Activated CD4-positive, alpha-beta memory T cell treated with anti-CD3 and anti-CD28 coated beads, Interleukin-2, amount 10 ng/mL, durations not matched to agents 7 days and 5 days (primary cell): ENCODE data around the gene NPRL2. TPM values are rescaled to one million over a fixed set of nuclear protein-coding genes. Genes with fewer than 3 reads are reported as not detected.

Experiments
- CTCF ChIA-PET: fragments of 350-600 bp; sonication (Branson Sonifier 250); formaldehyde crosslinking; loops from one replicate; lab custom pipeline; 2021; ENCODE audit warnings: antibody characterized with exemption, inconsistent platforms; lab: Charles Lee
- POLR2A ChIA-PET: fragments of 350-600 bp; sonication (Branson Sonifier 250); formaldehyde crosslinking; loops from one replicate; lab custom pipeline; 2021; ENCODE audit warnings: antibody characterized with exemption; lab: Charles Lee
- DNase-seq: peaks from one replicate; pipeline ENCODE4 v3.0.0-alpha.2; 2020
- H3K27ac Mint-ChIP-seq: one replicate; pipeline ENCODE4 v1.8.0; 2021; ENCODE audit warnings: mild to moderate bottlenecking, mixed read lengths
- H3K27me3 Mint-ChIP-seq: one replicate; pipeline ENCODE4 v1.8.0; 2021; ENCODE audit warnings: mixed read lengths
- H3K36me3 Mint-ChIP-seq: one replicate; pipeline ENCODE4 v1.8.0; 2021; ENCODE audit warnings: low read depth, mixed read lengths
- H3K4me1 Mint-ChIP-seq: one replicate; pipeline ENCODE4 v1.8.0; 2021; ENCODE audit warnings: mixed read lengths
- H3K4me3 Mint-ChIP-seq: one replicate; pipeline ENCODE4 v1.8.0; 2021; ENCODE audit warnings: mild to moderate bottlenecking, mixed read lengths
- H3K9me3 Mint-ChIP-seq: one replicate; pipeline ENCODE4 v1.8.0; 2021; ENCODE audit warnings: mixed read lengths
- total RNA-seq, 2 experiments: library from RNA; stranded (reverse); gene quantifications; one replicate each; pipeline ENCODE4 v1.2.3, GENCODE V29; 2021

NPRL2 gene
- total RNA-seq, 2 experiments from 2014 or later: 48.8 to 50.1 TPM

GRCh38 chr3:50354186-50354764 lies 3.7 kb upstream of the NPRL2 start:
- no peak for DNase-seq
- Mint-ChIP-seq H3K4me1 (peaks cover 65% of the 10 kb centered on the region), H3K27me3 (no peaks in the 10 kb centered on the region), H3K9me3 (no peaks in the 10 kb centered on the region), H3K27ac (no peak overlapping the region), H3K36me3 (peaks cover 49% of the 10 kb centered on the region), H3K4me3 (no peak overlapping the region)
- CTCF ChIA-PET: interaction anchor here (0.6 to 3.0 kb wide), 3 partner anchors 13 to 155 kb away, joined by 3 to 17 read pairs (median 16); partner anchors contain the start of gene RASSF1
- POLR2A ChIA-PET: interaction anchor here (0.8 to 32.1 kb wide), 3 partner anchors 9 to 213 kb away, joined by 3 to 704 read pairs (median 4); partner anchors contain the start of genes C3orf18, HYAL2, RASSF1 and TUSC2

GRCh38 chr3:50353245-50354004 lies 2.9 kb upstream of the NPRL2 start:
- peaks cover 53% of the 10 kb centered on the region for H3K36me3 Mint-ChIP-seq
- ChIA-PET POLR2A (interaction anchor here (0.8 to 32.1 kb wide), 4 partner anchors 25 to 264 kb away, joined by 3 to 704 read pairs (median 3); partner anchors contain the start of genes C3orf18, HYAL2, RASSF1 and TUSC2), CTCF (interaction anchor here (1.3 to 7.0 kb wide), 4 partner anchors 10 to 18 kb away, joined by 3 to 31 read pairs (median 16); partner anchors contain the start of gene RASSF1)
- H3K9me3 Mint-ChIP-seq: no peaks in the 10 kb centered on the region
- no peaks in the 10 kb centered on the region for H3K27me3 Mint-ChIP-seq
- no peak overlapping the region for H3K27ac Mint-ChIP-seq
- H3K4me3 Mint-ChIP-seq: no peak overlapping the region
- DNase-seq: no peak
- peaks cover 69% of the 10 kb centered on the region for H3K4me1 Mint-ChIP-seq

GRCh38 chr3:50352781-50353180 lies 2.2 kb upstream of the NPRL2 start:
- peaks cover 69% of the 10 kb centered on the region for H3K4me1 Mint-ChIP-seq
- DNase-seq: no peak

GRCh38 chr3:50351323-50351697 lies 735 bp upstream of the NPRL2 start:
- peak overlapping the region; percentile 91 for H3K4me3 Mint-ChIP-seq
- H3K4me1 Mint-ChIP-seq: peaks cover 66% of the 10 kb centered on the region
- H3K9me3 Mint-ChIP-seq: no peaks in the 10 kb centered on the region
- peaks cover 49% of the 10 kb centered on the region for H3K36me3 Mint-ChIP-seq
- ChIA-PET CTCF (interaction anchor here (0.8 to 7.0 kb wide), 5 partner anchors 12 to 192 kb away, joined by 3 to 65 read pairs (median 31); partner anchors contain the start of genes HYAL3, NAA80 and RASSF1), POLR2A (interaction anchor here (1.1 to 32.1 kb wide), 12 partner anchors 8 to 260 kb away, joined by 3 to 704 read pairs (median 9); partner anchors contain the start of genes CISH, HEMK1, HYAL2 and HYAL3)
- H3K27me3 Mint-ChIP-seq: no peaks in the 10 kb centered on the region
- no peak for DNase-seq
- H3K27ac Mint-ChIP-seq: peak overlapping the region; percentile 93

More at GRCh38 chr3:50352781-50353180, 2.2 kb upstream of the NPRL2 start:
- ChIA-PET CTCF (interaction anchor here (0.6 to 7.0 kb wide), 7 partner anchors 10 to 203 kb away, joined by 3 to 31 read pairs (median 4); partner anchors contain the start of genes HYAL3, NAA80 and RASSF1), POLR2A (interaction anchor here (0.8 to 32.1 kb wide), 4 partner anchors 25 to 265 kb away, joined by 3 to 704 read pairs (median 4); partner anchors contain the start of genes HYAL2, RASSF1 and TUSC2)
- Mint-ChIP-seq H3K36me3 (peaks cover 53% of the 10 kb centered on the region), H3K27me3 (no peaks in the 10 kb centered on the region), H3K4me3 (no peak overlapping the region), H3K27ac (peak overlapping the region; percentile 53), H3K9me3 (no peaks in the 10 kb centered on the region)

GRCh38 chr3:50350213-50350526 lies 405 bp downstream of the NPRL2 start:
- POLR2A ChIA-PET: interaction anchor here (0.9 to 32.1 kb wide), 17 partner anchors 9 to 268 kb away, joined by 3 to 704 read pairs (median 5); partner anchors contain the start of genes CISH, HEMK1, HYAL2 and HYAL3
- no peaks in the 10 kb centered on the region for H3K27me3 Mint-ChIP-seq

GRCh38 chr3:50347187-50347813 lies 3.3 kb downstream of the NPRL2 start:
- Mint-ChIP-seq H3K27me3 (no peaks in the 10 kb centered on the region), H3K36me3 (peaks cover 30% of the 10 kb centered on the region), H3K27ac (peak overlapping the region; percentile 58), H3K4me3 (no peak overlapping the region), H3K9me3 (no peaks in the 10 kb centered on the region), H3K4me1 (peaks cover 83% of the 10 kb centered on the region)
- ChIA-PET CTCF (interaction anchor here (0.6 to 7.0 kb wide), 14 partner anchors 9 to 285 kb away, joined by 3 to 65 read pairs (median 4); partner anchors contain the start of gene RASSF1), POLR2A (interaction anchor here (0.8 to 32.1 kb wide), 7 partner anchors 10 to 265 kb away, joined by 3 to 704 read pairs (median 12); partner anchors contain the start of genes C3orf18, CISH, HYAL2 and HYAL3)
- DNase-seq: peak; percentile 83

More at GRCh38 chr3:50350213-50350526, 405 bp downstream of the NPRL2 start:
- no peak for DNase-seq
- Mint-ChIP-seq H3K4me1 (peaks cover 67% of the 10 kb centered on the region), H3K9me3 (no peaks in the 10 kb centered on the region), H3K27ac (peak overlapping the region; percentile 93), H3K4me3 (peak overlapping the region; percentile 91), H3K36me3 (peaks cover 46% of the 10 kb centered on the region)
- CTCF ChIA-PET: interaction anchor here (0.7 to 7.0 kb wide), 10 partner anchors 10 to 263 kb away, joined by 3 to 65 read pairs (median 4); partner anchors contain the start of genes CISH, RASSF1 and TMEM115

GRCh38 chr3:50345586-50346234 lies 4.9 kb downstream of the NPRL2 start, which contains the start of gene ZMYND10:
TSS of gene ZMYND10 (minus strand) at chr3:50345732. CDS start at chr3:50345579, 153 bp downstream.
- ChIA-PET CTCF (interaction anchor here (0.7 to 6.5 kb wide), 3 partner anchors 7 to 285 kb away, joined by 3 to 65 read pairs (median 4); partner anchors contain the start of genes HEMK1 and RASSF1), POLR2A (interaction anchor here (1.1 to 32.1 kb wide), 6 partner anchors 11 to 268 kb away, joined by 3 to 704 read pairs (median 6); partner anchors contain the start of genes HEMK1, HYAL2, HYAL3 and NAA80)
- Mint-ChIP-seq H3K36me3 (peaks cover 27% of the 10 kb centered on the region), H3K9me3 (no peaks in the 10 kb centered on the region), H3K27ac (peak within 1 kb of the TSS; percentile 54), H3K27me3 (no peaks in the 10 kb centered on the region), H3K4me1 (peaks cover 85% of the 10 kb centered on the region), H3K4me3 (peak within 1 kb of the TSS; percentile 62)
- DNase-seq: peak; percentile 85

- ChIA-PET POLR2A (interaction anchor here (0.7 to 32.1 kb wide), 9 partner anchors 10 to 268 kb away, joined by 3 to 704 read pairs (median 5); partner anchors contain the start of genes CISH, HEMK1, HYAL2 and HYAL3), CTCF (interaction anchor here (0.7 to 1.8 kb wide), 3 partner anchors 224 to 286 kb away, joined by 3 to 4 read pairs (median 3); partner anchors contain the start of gene HEMK1)
- H3K27me3 Mint-ChIP-seq: no peaks in the 10 kb centered on the region
- H3K4me1 Mint-ChIP-seq: peaks cover 79% of the 10 kb centered on the region
- H3K4me3 Mint-ChIP-seq: no peak overlapping the region
- H3K27ac Mint-ChIP-seq: peak overlapping the region; percentile 54
- peaks cover 24% of the 10 kb centered on the region for H3K36me3 Mint-ChIP-seq
- H3K9me3 Mint-ChIP-seq: no peaks in the 10 kb centered on the region
- no peak for DNase-seq
These were observed 5.6 kb downstream of the NPRL2 start for GRCh38 chr3:50345008-50345407.

- ChIA-PET CTCF (interaction anchor here (0.8 to 3.1 kb wide), 2 partner anchors 11 to 269 kb away, joined by 3 to 17 read pairs; partner anchors contain the start of gene CISH), POLR2A (interaction anchor here (0.7 to 32.1 kb wide), 6 partner anchors 0 to 264 kb away, joined by 3 to 704 read pairs (median 295); partner anchors contain the start of genes C3orf18, CISH, CYB561D2 and HEMK1)
- Mint-ChIP-seq H3K27ac (peak overlapping the region; percentile 94), H3K9me3 (no peaks in the 10 kb centered on the region), H3K36me3 (peaks cover 32% of the 10 kb centered on the region), H3K27me3 (no peaks in the 10 kb centered on the region), H3K4me3 (no peak overlapping the region), H3K4me1 (peaks cover 69% of the 10 kb centered on the region)
- DNase-seq: no peak
These were observed 7.6 kb downstream of the NPRL2 start for GRCh38 chr3:50342813-50343633.

GRCh38 chr3:50341996-50342650 lies 8.5 kb downstream of the NPRL2 start:
- no peak for DNase-seq
- peak overlapping the region; percentile 43 for H3K4me3 Mint-ChIP-seq
- H3K4me1 Mint-ChIP-seq: peaks cover 62% of the 10 kb centered on the region
- POLR2A ChIA-PET: interaction anchor here (0.7 to 32.1 kb wide), 6 partner anchors 0 to 265 kb away, joined by 3 to 704 read pairs (median 295); partner anchors contain the start of genes C3orf18, CISH, CYB561D2 and HEMK1
- H3K27ac Mint-ChIP-seq: peak overlapping the region; percentile 94
- no peaks in the 10 kb centered on the region for H3K9me3 Mint-ChIP-seq
- no peaks in the 10 kb centered on the region for H3K27me3 Mint-ChIP-seq
- peaks cover 33% of the 10 kb centered on the region for H3K36me3 Mint-ChIP-seq
- CTCF ChIA-PET: interaction anchor here (0.7 to 3.1 kb wide), 4 partner anchors 11 to 270 kb away, joined by 3 to 17 read pairs (median 3); partner anchors contain the start of gene CISH
